GM12801 (cell line): ENCODE data around the gene GLI3.

Experiments
- TF ChIP-seq, protein P1 (sequence below): IDR thresholded peaks from one replicate; pipeline ENCODE4 v1.5.1; 2011; ENCODE audit warnings: control low read depth; ENCODE audit not compliant: insufficient read length; ENCODE audit errors: extremely low read depth

GLI3 gene

DNA sequence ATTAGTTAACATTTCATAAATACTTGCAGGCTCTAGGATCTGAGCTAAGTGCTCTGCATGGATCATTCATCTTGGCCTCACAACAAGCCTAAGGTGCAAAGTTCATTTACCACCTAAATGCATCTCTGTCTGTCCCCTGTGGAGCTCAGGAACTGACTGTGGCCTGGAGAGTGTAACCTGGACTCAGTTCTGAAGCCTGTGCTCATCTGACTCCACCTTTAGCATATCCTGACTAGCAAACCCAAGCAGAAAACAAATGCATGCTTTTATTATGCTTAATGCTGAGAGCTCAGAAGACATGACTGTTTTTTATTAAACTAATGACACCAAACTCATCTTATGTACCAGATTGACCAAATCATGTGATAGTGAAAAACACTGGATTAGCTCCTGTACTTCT lies 288.5 kb downstream of the GLI3 start:
- TF ChIP-seq, protein P1, sequence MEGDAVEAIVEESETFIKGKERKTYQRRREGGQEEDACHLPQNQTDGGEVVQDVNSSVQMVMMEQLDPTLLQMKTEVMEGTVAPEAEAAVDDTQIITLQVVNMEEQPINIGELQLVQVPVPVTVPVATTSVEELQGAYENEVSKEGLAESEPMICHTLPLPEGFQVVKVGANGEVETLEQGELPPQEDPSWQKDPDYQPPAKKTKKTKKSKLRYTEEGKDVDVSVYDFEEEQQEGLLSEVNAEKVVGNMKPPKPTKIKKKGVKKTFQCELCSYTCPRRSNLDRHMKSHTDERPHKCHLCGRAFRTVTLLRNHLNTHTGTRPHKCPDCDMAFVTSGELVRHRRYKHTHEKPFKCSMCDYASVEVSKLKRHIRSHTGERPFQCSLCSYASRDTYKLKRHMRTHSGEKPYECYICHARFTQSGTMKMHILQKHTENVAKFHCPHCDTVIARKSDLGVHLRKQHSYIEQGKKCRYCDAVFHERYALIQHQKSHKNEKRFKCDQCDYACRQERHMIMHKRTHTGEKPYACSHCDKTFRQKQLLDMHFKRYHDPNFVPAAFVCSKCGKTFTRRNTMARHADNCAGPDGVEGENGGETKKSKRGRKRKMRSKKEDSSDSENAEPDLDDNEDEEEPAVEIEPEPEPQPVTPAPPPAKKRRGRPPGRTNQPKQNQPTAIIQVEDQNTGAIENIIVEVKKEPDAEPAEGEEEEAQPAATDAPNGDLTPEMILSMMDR = no peak

DNA sequence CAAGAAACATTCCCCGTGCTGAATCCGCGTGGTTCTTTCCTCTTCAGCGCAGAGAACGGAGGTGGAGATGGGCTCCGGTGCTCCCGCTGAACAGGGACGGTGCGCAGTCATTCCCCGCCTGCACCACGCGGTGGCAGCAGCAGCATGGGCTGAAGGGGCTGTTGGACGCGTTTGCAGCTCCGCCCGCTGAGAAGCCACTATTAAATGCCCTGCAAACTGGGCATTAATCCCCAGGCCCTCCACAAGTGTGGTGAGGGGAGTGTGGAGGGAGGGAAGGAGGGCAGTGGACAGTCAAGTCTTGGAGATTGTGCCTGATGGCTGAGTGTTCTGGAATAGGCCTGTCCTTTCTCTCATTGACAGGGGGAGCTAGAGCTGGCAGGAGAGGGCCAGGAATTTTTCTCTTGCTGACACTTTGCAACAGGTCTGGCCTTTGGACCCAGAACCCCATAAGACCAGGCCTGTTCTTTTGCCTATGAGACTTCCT lies 293.9 kb downstream of the GLI3 start:
- TF ChIP-seq, protein P1 = no peak

DNA sequence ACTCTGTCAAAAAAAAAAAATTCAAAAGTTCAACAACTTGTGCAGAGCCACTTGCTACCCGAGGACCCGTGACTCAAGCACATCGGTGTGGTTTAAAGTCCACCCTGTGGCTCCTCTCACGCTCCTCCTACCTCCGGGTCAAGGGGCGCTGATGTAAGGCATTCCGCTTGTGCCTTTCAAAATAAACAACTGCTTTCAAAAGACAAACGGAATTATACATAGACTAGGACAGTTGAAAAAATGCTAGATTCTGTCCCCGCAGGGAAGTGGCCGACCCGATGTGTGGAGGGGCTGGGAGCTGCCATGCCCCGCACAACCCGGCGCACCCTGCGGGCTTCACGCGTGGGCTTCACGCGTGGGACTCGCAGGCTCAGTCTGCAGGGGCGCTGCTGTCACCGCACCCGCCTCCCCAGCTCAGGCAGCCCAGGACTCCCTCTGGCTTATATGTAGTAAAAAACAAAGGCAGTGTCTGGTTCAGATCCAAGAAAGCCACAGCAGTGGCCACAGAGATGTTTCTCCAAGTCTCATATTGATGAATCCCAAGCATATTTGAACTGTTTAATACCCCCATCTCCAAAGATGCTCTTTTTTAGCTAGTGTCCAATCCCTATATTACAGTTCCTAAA lies 294.4 kb downstream of the GLI3 start:
- TF ChIP-seq, protein P1 = no peak

DNA sequence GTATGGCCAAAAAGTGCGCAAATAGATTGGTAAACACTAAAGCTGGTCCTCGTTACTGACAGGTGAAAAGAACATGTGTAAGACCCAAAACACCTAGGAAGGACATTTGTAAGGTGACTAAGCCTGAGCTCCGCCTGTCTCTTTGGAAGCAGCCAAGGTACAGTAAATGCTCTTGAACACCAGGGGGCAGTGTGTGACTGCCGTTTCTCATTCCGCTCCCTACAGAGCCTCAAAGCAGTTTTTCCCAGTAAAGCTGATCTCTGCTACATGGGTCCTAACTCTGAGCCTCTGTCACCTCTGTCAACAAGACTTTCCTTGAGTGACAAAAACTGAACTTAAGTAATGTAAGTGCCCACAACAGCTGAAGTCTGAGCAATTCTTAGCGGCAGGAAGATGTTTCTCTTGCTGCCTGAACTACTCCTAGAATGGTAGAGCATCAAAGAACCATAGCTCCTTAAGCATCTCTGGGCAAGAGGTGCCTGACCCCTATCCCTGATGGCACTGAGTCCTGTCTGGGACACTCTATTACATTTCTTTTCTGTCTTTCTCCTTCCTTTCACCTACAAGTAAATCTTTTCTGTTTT lies 296.2 kb downstream of the GLI3 start:
- TF ChIP-seq, protein P1 = peak; percentile 57

DNA sequence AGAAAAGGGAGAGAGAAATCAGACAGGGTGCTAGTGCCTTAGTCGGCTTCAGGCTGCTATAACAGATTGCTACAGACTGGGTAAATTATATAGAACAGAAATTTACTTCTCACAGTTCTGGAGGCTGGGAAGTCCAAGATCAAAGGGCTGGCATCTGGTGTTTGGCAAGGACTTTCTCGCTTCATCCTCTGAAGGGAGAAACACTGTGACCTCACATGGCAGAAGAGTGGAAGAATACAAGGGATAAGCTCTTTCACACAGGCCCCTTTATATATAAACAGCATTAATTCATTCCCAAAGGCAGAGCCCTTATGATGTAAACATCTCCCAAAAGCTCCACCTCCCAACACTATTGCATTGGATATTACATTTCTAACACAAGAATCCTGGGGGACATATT lies 298.6 kb downstream of the GLI3 start:
- TF ChIP-seq, protein P1 = no peak

DNA sequence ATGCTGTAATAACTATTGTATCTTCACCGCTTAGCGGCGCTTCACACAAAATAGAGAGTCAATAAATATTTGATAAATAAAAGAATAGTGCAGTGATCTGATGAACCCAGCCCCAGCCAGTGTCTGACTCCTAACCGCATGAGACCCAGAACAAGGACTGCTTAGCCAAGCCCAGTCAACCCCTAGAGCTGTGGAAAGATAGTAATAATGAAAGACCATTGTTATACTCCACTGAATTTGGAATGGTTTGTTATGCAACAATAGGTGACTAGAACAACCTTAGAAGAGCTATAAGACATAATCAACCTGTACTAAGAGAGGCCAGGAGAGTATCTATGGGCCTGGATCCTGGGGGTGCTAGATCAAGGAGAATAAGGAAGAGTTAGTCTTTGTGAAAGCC lies 303.6 kb downstream of the GLI3 start:
- TF ChIP-seq, protein P1 = no peak

DNA sequence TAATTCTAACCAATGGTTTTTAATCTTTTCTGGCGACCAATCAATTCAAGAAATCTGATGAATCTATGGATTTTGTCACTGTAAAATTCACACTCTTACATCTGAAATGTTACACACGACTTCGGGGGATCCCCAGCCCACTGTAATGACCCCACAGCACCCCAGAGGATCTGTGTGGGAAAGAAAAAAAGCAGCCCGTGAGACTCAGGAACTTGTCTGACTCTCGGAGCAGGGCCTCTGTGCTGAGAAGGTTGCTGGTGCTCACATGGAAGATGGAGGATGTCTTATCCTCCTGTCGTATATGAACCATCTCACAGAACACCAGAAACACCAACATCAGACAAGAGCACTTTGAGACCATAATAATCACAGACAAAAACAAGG lies 305.8 kb downstream of the GLI3 start:
- TF ChIP-seq, protein P1 = no peak
